K562 (cell line): ENCODE results near the gene TSPOAP1. TPM values are rescaled to one million over a fixed set of nuclear protein-coding genes. Genes with fewer than 3 reads are reported as not detected.

Source experiments
- ASH1L ChIP-seq: fragments of 450-650 bp; IDR thresholded peaks from 2 replicates; pipeline ENCODE4 v1.6.1; 2018; ENCODE audit warnings: borderline replicate concordance, mild to moderate bottlenecking, low read depth; ENCODE audit not compliant: partially characterized antibody
- CEBPG ChIP-seq, 3 experiments: fragments of 200-800 bp in 1 of 3; sonication (Bioruptor generic) in 1 of 3; sonication (generic) in 1 of 3; formaldehyde crosslinking in 1 of 3; IDR thresholded peaks in 2 of 3; conservative IDR thresholded peaks in 1 of 3; 2 replicates each; pipeline versions ENCODE4 v1.6.1 to v1.8.0; 2016 to 2022; ENCODE audit warnings: missing compliant biosample characterization in 2 of 3, missing genetic modification characterization in 2 of 3, mild to moderate bottlenecking in 1 of 3, missing genetic modification reagents in 1 of 3
- ESRRB ChIP-seq: fragments of 250-450 bp; sonication (Bioruptor Pico); IDR thresholded peaks from 2 replicates; pipeline ENCODE4 v1.5.0; 2020; ENCODE audit warnings: mild to moderate bottlenecking, moderate library complexity, borderline replicate concordance
- FOXK2 ChIP-seq, 2 experiments: fragments of 450-650 bp; IDR thresholded peaks in 1 of 2; conservative IDR thresholded peaks in 1 of 2; 2 replicates each; pipeline ENCODE4 v1.6.1; 2016; ENCODE audit warnings: low read depth in 2 of 2, mild to moderate bottlenecking in 1 of 2
- KDM1A ChIP-seq, 2 experiments: fragments of 450-650 bp; IDR thresholded peaks; 2 replicates each; pipeline ENCODE4 v1.6.1; 2016; ENCODE audit warnings: mild to moderate bottlenecking in 2 of 2
- MAFK ChIP-seq: IDR thresholded peaks from 2 replicates; pipeline ENCODE4 v1.6.1; 2011; ENCODE audit warnings: low read length, improper control_type of control experiment
- MCM7 ChIP-seq, 2 experiments: fragments of 450-650 bp; IDR thresholded peaks; 2 replicates each; pipeline ENCODE4 v1.6.1; 2016 to 2018
- MYC ChIP-seq, 2 experiments: fragments of 250-450 bp in 1 of 2; sonication (Bioruptor Pico) in 1 of 2; IDR thresholded peaks; 2 replicates each; pipeline versions ENCODE4 v1.5.1 to v1.6.1; 2012 to 2021; ENCODE audit warnings: low read depth in 2 of 2, borderline replicate concordance in 1 of 2, improper control_type of control experiment in 1 of 2, low read length in 1 of 2, mild to moderate bottlenecking in 1 of 2, moderate library complexity in 1 of 2
- NBN ChIP-seq: fragments of 450-650 bp; IDR thresholded peaks from 2 replicates; pipeline ENCODE4 v1.6.1; 2016; ENCODE audit warnings: low read depth, mild to moderate bottlenecking
- NFIC ChIP-seq: fragments of 450-650 bp; IDR thresholded peaks from 2 replicates; pipeline ENCODE4 v1.6.1; 2017; ENCODE audit warnings: mild to moderate bottlenecking, inconsistent platforms
- NFIX ChIP-seq: fragments of 250-450 bp; sonication (Bioruptor Pico); IDR thresholded peaks from 2 replicates; pipeline ENCODE4 v1.4.0; 2020; ENCODE audit warnings: low read depth, mild to moderate bottlenecking, moderate library complexity
- PTBP1 ChIP-seq: fragments of 200-400 bp; formaldehyde crosslinking; IDR thresholded peaks from 2 replicates; pipeline ENCODE4 v1.6.1; 2017; ENCODE audit warnings: low read depth, low read length
- RFX7 ChIP-seq: fragments of 250-450 bp; sonication (Bioruptor Pico); IDR thresholded peaks from 2 replicates; pipeline ENCODE4 v1.5.1; 2021; ENCODE audit warnings: mild to moderate bottlenecking
- SIN3A ChIP-seq, 2 experiments: fragments of 150-350 bp in 1 of 2; IDR thresholded peaks; 2 replicates each; pipeline ENCODE4 v1.6.1; 2011 to 2016; ENCODE audit warnings: borderline replicate concordance in 2 of 2, low read depth in 2 of 2, low read length in 2 of 2, mild to moderate bottlenecking in 2 of 2, moderate library complexity in 2 of 2; ENCODE audit not compliant: control insufficient read depth in 1 of 2
- SMARCA4 ChIP-seq: fragments of 450-650 bp; IDR thresholded peaks from 2 replicates; pipeline ENCODE4 v1.6.1; 2016
- TCF7L2 ChIP-seq: fragments of 150-350 bp; IDR thresholded peaks from 2 replicates; pipeline ENCODE4 v1.6.1; 2016; ENCODE audit warnings: low read depth, mild to moderate bottlenecking, low read length, moderate library complexity
- TEAD1 ChIP-seq, 2 experiments: fragments of 450-650 bp in 1 of 2; sonication (generic) in 1 of 2; formaldehyde crosslinking; IDR thresholded peaks; 2 replicates each; pipeline versions ENCODE4 v1.4.0 to v1.8.0; 2020 to 2022; ENCODE audit warnings: mild to moderate bottlenecking in 2 of 2, missing genetic modification reagents in 1 of 2
- ZNF561 ChIP-seq: fragments of 450-650 bp; formaldehyde crosslinking; conservative IDR thresholded peaks from 2 replicates; pipeline ENCODE4 v1.4.0; 2020; ENCODE audit warnings: mild to moderate bottlenecking, moderate library complexity
- ZNF830 ChIP-seq: fragments of 250-450 bp; sonication (Bioruptor Pico); IDR thresholded peaks from 2 replicates; pipeline ENCODE4 v1.5.0; 2021; ENCODE audit warnings: mild to moderate bottlenecking
- polyA plus RNA-seq, 8 experiments: library from polyadenylated mRNA; depleted of rRNA in 4 of 8; stranded (reverse) in 5 of 8; unstranded in 3 of 8; fragments of >200 nt; fragmentation: Nextera tagmentation in 2 of 8; fragmentation: Illumina TruSeq in 1 of 8; extraction: Ambion mirVana in 2 of 8; extraction: Trizol in 1 of 8; gene quantifications; 2 replicates each; pipeline versions ENCODE4 v1.2.1 to v1.2.3, GENCODE V29; 2011 to 2014; ENCODE audit warnings: inconsistent platforms in 1 of 8, missing spikeins in 1 of 8
- total RNA-seq, 7 experiments: library from RNA; depleted of rRNA in 6 of 7; stranded (reverse); fragments of >200 nt in 6 of 7; fragmentation: Illumina TruSeq in 2 of 7; extraction: Trizol in 2 of 7; gene quantifications; 2 replicates each; pipeline versions ENCODE4 v1.2.1 to v1.2.3, GENCODE V29; 2011 to 2021; ENCODE audit warnings: low replicate concordance in 1 of 7
- TF ChIP-seq, protein P1 (sequence below): fragments of 450-650 bp; IDR thresholded peaks from 2 replicates; pipeline ENCODE4 v1.6.1; 2014; ENCODE audit warnings: low read depth, mild to moderate bottlenecking, moderate library complexity, borderline replicate concordance
- TF ChIP-seq, protein P2 (sequence below): sonication (generic); formaldehyde crosslinking; IDR thresholded peaks from 2 replicates; pipeline ENCODE4 v1.8.0; 2022; ENCODE audit warnings: mild to moderate bottlenecking, low read depth, missing genetic modification reagents
- TF ChIP-seq, protein P3 (sequence below): fragments of 250-450 bp; sonication (Bioruptor Pico); IDR thresholded peaks from 2 replicates; pipeline ENCODE4 v1.8.0; 2021; ENCODE audit warnings: moderate library complexity, mild to moderate bottlenecking, inconsistent platforms

TSPOAP1 gene
- total and polyA plus RNA-seq, 9 of the 15 experiments (the other 6 are each of a cell fraction or from before 2014, with no cell fraction given): 0.87 to 3.9 (median 1.8) TPM; not detected in 2

DNA sequence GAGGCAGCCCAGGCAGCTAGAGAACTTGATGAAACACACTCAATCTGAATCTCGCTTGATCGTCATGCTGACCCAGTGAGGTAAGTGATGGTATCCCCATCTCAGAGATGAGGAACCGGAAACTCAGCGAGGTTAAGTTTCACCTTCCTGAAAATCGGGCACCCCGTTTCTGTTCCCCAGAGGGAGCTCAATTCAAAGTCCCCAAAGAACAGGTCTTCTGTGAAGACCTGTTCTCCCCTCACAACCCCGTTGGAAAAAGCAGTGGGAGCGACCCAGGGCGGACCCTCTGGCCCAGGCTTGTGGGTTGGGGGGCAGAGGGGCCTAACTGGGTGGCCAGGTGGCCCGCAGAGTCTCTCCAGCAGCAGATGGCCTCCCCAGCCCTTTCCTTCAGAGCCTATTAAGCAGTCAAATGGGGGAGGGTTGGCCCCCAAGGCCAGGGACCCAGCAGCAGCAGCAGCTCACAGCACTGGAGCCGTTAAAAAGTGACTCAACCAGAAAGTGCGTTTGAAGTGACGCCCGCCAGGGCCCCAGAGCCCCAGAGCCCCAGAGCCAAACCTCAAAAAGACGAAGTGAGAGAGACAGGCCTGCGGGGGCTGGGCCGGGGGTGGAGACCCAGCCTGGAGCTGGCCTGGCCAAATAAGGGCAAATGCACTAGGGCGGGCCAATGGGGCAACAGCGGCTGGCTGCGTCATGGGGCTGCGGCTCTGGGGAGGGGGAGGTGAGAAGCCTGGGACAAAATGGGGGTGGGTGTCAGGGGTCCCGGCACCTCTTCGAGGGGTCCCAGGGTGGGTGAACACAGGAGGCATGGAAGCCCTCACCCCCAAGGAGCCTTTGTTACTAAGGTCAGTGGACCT lies 9.2 kb upstream of the TSPOAP1 start (continued):
- TF ChIP-seq PTBP1 (no peak), ZNF830 (CRISPR knock-in tag) (peak; percentile 78), SMARCA4 (peak; percentile 13; the same call in 1 of the 2 replicates), ZNF561 (no peak), CEBPG (CRISPR knock-in tag; IDR thresholded peaks at IDR 0.05) (0 out of 2 replicates have a peak, but pooled peaks have one; percentile 5), CEBPG (tag; conservative IDR thresholded peaks at IDR 0.05 in 1 of 2, IDR thresholded peaks at IDR 0.05 in 1 of 2) (no peak; a peak in 1 of 4 replicates), TEAD1 (CRISPR knock-in tag; IDR thresholded peaks at IDR 0.05) (peak in 1 of 2 experiments; percentile 14; a peak in 1 of 4 replicates), MCM7 (IDR thresholded peaks at IDR 0.05) (no peak), TCF7L2 (no peak), ESRRB (CRISPR knock-in tag) (no peak), NFIX (no peak), KDM1A (IDR thresholded peaks at IDR 0.05) (peak in 1 of 2 experiments; percentile 11; a peak in 1 of 4 replicates), NFIC (peak; percentile 23; the same call in 1 of the 2 replicates), MAFK (peak; percentile 68), FOXK2 (conservative IDR thresholded peaks at IDR 0.05 in 1 of 2, IDR thresholded peaks at IDR 0.05 in 1 of 2; ENCODE audit: low read depth in 2 of 2) (peak in 1 of 2 experiments; percentile 28; a peak in 1 of 4 replicates), SIN3A (IDR thresholded peaks at IDR 0.05; ENCODE audit: borderline replicate concordance in 2 of 2, control insufficient read depth in 1 of 2, low read depth in 2 of 2, low read length in 2 of 2) (0 out of 4 replicates have a peak, but pooled peaks of 1 of the 2 experiments have one; percentile 15), NBN (peak; percentile 50), ASH1L (no peak), MYC (IDR thresholded peaks at IDR 0.05; ENCODE audit: low read depth, low read length) (peak; percentile 22), MYC (CRISPR knock-in tag; IDR thresholded peaks at IDR 0.05; ENCODE audit: borderline replicate concordance, low read depth) (no peak), RFX7 (CRISPR knock-in tag) (no peak)
- TF ChIP-seq, protein P1, sequence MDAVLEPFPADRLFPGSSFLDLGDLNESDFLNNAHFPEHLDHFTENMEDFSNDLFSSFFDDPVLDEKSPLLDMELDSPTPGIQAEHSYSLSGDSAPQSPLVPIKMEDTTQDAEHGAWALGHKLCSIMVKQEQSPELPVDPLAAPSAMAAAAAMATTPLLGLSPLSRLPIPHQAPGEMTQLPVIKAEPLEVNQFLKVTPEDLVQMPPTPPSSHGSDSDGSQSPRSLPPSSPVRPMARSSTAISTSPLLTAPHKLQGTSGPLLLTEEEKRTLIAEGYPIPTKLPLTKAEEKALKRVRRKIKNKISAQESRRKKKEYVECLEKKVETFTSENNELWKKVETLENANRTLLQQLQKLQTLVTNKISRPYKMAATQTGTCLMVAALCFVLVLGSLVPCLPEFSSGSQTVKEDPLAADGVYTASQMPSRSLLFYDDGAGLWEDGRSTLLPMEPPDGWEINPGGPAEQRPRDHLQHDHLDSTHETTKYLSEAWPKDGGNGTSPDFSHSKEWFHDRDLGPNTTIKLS: no peak; the same call in 1 of the 2 replicates
- TF ChIP-seq, protein P2, sequence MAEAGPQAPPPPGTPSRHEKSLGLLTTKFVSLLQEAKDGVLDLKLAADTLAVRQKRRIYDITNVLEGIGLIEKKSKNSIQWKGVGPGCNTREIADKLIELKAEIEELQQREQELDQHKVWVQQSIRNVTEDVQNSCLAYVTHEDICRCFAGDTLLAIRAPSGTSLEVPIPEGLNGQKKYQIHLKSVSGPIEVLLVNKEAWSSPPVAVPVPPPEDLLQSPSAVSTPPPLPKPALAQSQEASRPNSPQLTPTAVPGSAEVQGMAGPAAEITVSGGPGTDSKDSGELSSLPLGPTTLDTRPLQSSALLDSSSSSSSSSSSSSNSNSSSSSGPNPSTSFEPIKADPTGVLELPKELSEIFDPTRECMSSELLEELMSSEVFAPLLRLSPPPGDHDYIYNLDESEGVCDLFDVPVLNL: no peak
- TF ChIP-seq, protein P3, sequence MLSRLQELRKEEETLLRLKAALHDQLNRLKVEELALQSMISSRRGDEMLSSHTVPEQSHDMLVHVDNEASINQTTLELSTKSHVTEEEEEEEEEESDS (CRISPR knock-in tag): no peak
